CD4-positive, alpha-beta T cell treated with Interleukin-4 for 1 hour (primary cell): ENCODE results near the gene ZNF584.
"Not testable (repeated sequence)": the region's sequence is repeated elsewhere in the genome, so short reads cannot be mapped to it uniquely, and the experiment has no call there.

Experiments
- DNase-seq, 2 donors: peaks; one replicate each; pipeline ENCODE4 v3.0.0-alpha.2; 2020 to 2022

ZNF584 gene

DNA sequence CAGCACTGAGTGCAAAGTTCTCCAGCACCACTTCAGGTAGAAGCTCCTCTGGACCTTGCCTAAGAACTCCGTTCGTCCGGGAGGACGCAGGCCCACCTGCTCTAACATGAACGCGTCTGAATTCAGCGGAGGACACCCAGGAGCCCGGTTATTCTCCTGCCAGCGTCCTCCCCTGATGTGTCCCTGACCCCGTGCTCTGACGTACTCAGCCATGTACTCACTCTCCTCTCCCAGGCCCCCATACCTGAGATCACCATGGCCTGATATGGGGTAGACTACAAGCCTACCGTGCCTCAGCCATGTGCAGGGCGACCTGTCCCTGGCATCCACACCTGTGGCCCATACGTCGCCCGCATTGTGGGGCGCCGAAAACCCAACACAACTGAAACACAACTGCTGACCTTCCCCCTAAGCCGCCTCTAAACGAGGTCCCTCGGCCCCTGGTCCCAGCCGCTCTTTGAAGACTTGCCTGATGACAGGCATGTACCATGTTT, 744 bp upstream of the ZNF584 start:
- DNase-seq, result no peak

DNA sequence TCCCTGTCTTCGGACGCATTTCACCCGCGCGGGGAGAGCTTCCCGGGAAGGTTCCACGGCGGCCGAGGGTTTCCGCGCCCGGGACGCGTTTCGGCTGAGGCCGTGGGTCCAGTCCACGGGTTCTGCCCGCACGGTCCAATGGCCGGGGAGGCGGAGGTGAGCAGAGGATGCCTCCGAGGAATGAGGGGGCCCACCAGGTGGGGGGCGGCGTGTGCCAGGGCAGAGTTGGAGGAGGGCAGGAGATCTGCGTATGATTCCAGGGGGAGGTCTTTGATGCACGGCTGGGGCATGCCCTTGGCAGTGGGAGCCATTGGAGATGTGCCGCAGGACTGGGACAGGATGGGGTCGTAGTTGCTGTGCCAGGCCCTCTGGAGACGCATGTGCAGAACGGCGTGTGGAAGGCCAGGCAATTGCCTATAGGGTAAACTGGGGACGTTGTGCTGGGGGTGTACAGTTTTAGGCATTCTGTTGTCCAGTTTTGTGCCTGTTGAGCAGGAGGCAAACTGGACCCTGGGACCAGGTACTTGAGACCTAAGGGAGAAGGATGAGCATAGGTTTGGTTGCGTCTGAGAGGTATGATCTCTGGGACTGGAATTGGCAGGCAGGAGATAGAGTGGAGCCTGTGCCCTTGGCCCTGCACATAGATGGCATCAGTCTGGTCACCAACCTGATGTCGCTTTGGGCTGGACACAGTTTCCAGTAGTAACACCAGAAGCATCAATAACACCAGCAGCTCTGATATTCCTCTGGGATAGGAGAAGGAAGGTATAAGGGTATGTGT, 751 bp downstream of the ZNF584 start:
- no peak for DNase-seq

DNA sequence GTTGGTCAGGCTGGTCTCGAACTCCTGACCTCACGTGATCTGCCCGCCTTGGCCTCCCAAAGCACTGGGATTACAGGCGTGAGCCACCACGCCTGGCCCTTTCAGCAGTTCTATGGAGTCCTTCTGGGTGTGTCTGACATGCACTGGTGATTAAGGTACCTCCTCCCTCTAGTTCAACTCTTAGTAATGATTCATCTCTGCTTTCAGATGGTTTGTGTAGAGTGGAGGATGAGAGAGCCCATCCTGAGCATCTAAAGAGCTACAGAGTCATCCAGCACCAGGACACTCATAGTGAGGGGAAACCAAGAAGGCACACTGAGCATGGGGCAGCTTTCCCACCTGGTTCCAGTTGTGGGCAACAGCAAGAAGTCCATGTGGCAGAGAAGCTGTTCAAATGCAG, 8.2 kb downstream of the ZNF584 start:
- no peak for DNase-seq

DNA sequence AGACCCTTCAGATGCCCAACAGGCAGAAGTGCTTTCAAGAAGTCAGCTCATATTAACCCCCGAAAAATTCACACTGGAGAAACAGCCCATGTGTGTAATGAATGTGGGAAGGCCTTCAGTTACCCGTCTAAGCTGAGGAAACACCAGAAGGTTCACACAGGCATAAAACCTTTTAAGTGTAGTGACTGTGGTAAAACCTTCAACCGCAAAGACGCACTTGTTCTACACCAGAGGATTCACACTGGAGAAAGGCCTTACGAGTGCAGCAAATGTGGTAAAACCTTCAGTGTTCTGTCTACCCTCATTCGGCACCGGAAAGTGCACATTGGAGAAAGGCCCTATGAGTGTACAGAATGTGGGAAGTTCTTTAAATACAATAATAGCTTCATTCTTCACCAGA, 8.6 kb downstream of the ZNF584 start:
- no peak for DNase-seq

DNA sequence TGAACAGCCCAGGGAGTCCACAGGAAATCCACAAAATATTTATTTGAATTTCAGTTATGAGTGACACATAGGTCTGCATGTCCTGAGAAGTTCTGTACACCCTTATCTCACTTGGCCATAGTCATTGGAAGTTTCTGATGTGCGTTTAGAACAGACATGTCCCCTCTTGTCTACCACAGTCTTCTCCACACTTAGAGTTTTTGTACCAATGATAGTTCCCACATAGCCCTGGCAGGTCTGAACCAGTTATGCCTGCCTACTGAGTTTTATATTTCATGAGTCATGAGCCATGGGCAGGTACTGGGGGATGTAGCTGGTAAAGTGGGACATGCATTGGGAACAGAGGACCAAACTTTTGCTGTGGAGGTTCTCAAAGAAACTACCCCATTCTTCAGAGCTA, 20.2 kb downstream of the ZNF584 start:
- DNase-seq, result no peak

DNA sequence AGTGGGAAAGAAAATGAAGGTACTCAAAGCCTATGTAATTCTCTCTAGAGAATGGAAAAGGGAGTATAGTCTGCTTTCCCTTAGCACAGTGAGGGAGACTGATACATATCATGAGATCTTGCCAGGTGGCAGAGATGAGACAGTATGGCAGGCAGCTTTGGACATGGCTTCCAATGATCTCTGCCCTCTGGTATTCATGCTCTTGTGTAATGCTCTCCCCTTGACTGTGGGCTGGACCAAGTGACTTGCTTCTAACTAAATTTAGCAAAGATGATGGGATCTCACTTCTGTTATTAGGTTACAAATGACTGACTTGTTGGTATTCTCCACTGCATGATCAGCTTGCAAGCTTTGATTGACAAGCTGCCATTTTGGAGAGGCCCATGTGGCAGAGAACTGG, 21.3 kb downstream of the ZNF584 start:
- DNase-seq, result no peak

DNA sequence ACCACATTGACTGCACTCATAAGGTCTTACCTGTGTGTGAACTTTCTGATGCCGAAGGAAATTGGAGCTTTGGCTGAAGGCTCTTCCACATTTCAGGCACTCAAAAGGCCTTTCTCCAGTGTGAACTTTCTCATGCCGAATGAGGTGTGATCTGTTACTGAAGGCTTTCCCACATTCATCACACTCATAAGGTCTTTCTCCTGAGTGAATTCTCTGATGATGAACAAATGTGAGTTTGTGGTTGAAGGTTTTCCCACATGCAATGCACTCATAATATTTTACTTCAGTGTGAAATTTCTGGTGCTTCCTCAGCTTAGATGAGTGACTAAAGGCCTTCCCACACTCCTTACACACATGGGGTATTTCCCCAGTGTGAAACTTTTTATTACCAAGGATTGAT, 25.8 kb downstream of the ZNF584 start:
- DNase-seq, result no peak

DNA sequence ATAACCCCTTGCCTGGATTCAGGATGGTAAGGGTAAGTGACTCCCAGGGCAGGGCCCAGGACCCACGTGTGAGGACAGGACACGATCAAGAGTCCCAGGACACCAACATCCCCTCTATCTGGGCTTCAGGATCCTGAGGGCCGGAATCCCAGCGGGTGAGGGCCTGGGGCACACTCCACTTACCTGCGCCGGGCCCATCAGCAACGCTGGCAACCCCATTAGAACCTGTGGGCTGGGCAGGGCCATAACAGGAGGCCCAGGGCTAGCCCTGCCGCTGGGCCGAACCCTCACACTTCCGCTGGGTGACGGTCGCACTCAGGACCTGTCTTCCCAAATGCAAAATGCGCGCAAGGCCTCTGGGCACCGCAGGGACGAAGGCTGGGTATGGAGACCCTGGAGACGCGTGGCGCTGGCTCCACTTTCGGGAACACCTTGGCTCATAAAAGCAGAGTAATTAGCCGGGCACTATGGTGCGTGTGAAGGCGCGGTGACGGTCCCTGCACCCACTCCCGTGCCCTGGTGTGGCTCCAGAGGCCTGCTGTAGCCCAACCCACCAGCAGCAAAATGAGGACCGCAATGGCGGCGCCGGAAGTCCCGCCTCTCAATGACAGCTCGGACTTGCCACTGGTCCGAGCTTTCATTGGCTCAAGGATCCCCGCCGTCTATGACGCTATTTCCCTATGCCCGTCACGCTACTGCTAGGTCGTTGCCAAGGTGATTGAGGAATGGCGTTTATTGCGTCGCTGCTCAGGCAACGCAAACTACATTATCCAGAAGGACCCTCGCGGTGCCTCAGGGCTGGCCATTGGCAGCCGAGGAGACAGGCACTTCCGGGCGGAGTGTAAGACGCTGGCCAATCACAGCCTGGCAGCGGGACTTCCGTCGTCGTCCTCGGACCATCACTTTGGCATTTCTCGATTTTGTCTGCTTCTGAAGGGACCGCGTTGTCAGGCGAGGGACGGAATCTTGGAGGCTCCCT, 31.4 kb downstream of the ZNF584 start, which contains the start of gene ZNF132:
Gene ZNF132, minus strand, starts transcription at position 578 of the 979 bp plus-strand sequence. Its CDS starts 332 bp downstream, at position 246.
- peak; percentile 99 for DNase-seq

DNA sequence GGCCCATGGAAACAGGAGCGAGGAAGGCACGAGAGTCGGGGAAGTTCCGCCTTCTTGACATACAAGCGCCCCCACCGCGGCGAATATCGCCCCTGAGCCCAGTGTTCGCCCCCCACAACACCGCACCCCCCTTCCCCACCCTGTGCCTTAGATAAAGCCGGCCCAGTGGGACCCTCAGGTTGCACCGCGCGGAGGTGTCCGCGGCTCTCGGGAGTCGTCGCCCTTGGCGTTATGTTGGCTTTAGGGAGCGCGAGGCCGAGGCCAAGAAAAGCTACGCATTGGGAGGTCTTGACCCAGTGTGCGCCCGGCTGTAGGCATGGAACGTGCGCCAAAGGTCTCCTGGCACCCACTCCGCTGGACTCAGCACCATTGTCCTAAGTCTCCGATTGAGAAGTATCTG, 32.1 kb downstream of the ZNF584 start:
- no peak for DNase-seq

DNA sequence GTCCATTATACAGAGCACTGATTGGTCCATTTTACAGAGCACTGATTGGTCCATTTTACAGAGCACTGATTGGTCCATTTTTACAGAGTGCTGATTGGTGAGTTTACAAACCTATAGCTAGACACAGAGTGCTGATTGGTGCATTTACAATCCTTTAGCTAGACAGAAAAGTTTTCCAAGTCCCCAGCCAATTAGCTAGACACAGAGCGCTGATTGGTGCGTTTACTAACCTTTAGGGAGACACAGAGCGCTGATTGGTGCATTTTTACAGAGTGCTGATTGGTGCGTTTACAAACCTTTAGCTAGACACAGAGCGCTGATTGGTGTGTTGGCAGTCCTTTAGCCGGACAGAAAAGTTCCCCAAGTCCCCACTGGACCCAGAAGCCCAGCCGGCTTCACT, 34.5 kb downstream of the ZNF584 start:
- not testable (repeated sequence) for DNase-seq

DNA sequence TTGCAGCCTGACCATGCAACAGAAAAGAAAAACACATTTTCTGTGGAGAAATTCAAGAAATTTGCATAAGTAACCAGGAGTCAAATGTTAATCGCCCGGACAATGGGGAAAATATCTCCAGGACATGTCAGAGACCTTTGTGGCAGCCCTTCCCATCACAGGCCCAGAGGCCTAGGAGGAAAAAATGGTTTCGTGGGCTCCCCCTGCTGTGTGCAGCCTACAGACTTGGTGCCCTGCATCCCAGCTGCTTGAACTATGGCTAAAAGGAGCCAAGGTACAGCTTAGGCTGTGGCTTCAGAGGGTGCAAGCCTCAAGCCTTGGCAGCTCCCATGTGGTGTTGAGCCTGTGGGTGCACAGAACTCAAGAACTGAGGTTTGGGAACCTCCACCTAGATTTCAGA, 40.4 kb downstream of the ZNF584 start:
- not testable (repeated sequence) for DNase-seq

DNA sequence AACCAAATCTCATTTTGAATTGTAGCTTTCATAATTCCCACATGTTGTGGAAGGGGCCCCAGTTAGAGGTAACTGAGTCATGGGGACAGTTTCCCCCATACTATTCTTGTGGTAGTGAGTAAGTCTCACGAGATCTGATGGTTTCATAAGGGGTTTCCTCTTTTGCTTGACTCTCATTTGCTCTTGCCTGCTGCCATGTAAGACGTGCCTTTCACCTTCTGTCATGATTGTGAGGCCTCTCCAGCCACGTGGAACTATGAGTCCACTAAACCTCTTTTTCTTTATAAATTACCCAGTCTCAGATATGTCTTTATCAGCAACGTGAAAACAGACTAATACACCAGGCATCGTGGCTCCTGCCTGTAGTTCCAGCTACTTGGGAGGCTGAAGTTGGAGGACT, 41.5 kb downstream of the ZNF584 start:
- DNase-seq, result not testable (repeated sequence)

DNA sequence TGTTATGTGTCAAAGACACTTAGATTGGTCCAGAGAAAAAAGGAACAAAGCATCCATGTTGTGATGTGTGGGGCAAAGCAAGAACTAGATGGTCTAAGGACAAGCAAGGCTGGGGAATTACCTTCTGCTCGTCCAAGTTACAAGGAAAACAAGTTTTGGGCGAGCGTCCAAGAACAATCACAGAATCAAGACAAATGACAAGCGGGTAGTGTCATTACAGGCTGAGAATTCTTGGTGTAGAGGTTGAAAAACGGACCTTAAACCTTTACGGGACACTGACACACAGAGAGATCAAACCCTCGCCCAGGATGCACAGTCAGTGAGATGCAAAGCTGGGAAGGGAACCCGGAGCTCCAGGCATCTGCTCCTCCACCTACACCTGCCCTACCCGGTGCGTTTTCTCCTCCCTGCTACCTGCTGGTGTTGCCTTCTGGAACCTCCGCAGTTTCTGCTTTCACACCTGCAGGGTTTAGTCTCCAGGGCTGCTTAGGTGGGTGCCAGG, 42.5 kb downstream of the ZNF584 start:
- DNase-seq, result no peak

DNA sequence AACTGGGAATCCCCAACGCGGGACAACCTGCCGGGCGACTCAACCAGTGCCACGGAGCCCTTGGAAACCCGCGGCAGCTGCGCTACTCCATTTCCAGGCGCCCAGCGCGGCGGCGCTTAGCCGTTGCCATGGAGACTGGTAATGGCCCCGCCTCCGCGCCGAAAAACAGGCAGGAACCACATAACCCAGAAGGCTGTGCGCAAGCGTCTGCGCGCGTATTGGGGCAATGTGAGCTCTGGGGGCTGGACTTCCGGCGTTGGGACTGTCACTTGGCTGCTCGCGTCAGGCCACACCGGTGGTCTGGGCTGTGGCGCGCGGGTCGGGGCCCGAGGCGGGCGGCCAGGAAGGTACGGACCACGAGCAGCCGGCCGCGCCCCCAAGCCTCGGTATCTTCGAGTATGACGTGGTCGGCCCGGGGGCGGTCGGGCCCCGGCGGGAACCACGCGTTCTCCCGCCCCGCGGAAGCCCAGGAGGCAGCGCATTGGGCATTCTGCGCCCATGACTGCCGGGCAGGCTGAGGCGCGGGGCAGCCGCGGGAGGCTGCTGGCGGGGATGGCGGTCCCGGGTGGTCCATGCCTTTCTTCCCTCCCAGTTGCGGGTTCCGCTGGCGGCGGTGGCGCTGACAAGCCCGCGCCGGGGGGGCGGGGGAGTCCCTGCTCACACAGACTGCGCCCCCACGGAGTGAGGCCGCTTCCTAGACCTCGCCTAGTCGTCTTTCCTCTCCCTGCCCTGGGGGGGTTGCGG, 43.1 kb downstream of the ZNF584 start, which contains the start of gene ZNF324B:
Gene ZNF324B, plus strand, starts transcription at position 265 of the 744 bp plus-strand sequence. CDS start 2,080 bp downstream, outside the sequence.
- peak; percentile 97 for DNase-seq

DNA sequence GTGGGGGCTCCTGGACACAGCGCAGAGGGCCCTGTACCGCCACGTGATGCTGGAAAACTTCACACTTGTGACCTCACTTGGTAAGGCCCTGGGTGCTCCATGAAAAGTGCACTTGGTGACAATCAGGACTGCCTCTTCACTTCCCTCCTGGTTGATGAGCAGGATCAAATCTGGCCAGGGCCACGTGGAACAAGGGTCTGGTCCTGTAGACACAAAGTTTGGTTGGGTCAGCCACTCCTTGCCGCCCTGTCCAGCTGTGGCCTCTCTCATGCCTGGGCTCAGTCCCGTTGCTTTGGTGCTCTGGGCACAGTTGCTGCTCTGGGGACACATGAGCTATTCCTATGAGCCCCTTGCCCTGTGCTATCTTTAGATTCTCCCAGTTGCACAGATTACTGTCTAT, 45.3 kb downstream of the ZNF584 start:
- DNase-seq, result no peak

DNA sequence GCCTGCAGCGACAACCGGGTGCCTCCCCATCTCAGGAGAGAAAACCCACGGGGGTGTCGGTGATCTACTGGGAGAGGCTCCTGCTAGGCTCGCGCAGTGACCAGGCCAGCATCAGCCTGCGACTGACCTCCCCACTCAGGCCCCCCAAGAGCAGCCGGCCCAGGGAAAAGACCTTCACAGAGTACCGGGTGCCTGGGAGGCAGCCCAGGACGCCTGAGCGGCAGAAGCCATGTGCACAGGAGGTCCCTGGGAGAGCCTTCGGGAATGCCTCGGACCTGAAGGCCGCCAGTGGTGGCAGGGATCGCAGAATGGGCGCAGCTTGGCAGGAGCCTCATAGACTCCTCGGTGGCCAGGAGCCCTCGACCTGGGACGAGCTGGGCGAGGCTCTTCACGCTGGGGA, 46.9 kb downstream of the ZNF584 start:
- DNase-seq, result no peak

DNA sequence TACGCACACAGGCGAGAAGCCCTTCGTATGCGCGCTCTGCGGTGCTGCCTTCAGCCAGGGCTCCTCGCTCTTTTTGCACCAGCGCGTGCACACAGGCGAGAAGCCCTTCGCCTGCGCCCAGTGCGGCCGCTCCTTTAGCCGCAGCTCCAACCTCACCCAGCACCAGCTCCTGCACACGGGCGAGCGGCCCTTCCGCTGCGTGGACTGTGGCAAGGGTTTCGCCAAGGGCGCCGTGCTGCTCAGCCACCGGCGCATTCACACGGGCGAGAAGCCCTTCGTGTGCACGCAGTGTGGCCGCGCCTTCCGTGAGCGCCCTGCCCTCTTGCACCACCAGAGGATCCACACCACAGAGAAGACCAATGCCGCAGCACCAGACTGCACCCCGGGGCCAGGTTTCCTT, 47.7 kb downstream of the ZNF584 start:
- DNase-seq, result no peak

DNA sequence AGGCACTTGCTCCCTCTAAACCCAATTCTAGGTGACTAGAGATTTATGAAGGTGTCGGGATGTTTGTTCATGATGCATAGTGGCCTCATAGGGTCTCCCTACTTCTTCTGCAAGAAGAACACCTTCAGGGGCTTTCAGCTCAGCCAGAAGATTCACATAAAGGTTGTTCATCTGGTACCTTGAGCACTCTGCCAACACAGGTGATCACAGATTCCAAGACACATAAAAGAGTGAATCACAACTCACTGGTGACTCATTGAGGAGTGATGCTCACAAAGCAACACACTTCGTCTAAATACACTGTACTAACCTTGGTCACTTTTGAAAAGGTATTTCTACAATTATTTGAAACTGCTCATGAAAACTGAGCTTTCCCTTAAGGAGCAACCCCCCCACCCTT, 51.6 kb downstream of the ZNF584 start:
- no peak for DNase-seq

DNA sequence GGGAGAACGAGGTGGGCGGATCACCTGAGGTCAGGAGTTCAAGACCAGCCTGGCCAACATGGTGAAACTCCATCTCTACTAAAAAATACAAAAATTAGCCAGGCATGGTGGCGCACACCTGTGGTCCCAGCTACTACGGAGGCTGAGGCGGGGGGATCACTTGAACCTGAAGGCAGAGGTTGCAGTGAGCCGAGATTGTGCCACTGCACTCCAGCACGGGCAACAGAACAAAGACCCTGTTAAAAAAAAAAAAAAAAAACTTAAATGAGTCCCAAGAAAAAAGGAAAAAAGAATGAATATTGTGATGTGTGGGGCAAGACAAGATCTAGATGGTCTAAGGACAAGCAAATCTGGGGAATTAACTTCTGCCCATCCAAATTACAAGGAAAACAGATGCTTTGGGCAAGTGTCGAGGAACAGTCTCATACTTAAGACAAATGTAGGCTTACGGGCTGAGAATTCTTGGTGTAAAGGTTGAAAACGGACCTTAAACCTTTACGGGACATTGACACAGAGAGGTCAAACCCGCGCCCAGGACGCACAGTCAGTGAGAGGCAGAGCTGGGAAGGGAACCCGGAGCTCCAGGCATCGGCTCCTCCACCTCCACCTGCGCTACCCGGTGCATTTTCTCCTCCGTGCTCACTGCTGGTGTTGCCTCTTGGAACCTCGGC, 57.8 kb downstream of the ZNF584 start:
- no peak for DNase-seq

DNA sequence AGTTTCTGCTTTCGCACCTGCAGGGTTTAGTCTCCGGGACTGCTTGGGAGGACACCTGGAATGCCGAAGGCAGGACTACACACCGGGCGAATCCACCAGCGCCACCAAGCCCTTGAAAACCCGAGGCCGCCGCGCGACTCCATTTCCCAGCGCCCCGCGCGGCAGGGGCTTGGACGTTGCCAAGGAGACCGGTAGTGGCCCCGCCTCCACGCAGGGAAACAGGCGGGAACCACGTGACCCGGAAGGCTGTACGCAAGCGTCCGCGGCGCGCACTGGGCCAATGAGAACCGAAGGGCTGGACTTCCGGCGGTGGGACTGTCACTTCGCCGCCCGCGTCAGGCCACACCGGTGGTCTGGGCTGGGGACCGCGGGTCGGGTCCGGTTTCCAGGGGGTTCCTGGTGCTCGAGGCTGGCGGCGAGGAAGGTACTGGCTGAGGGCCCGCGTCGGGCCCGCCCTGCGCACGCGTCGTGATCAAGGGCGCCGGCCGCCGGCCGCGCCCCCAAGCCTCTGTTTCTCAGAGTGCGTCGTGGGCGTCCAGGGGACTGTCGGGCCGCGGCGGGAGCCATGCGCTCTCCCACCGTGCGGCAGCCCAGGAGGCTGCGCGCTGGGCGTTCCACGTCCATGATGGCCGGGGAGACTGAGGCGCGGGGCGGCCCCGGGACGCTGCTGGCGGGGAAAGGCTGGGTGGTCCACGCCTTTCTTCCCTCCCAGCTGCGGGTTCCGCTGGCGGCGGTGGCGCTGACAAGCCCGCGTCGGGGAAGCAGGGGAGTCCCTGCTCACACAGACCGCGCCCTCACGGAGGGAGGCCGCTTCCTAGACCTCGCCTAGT, 58.5 kb downstream of the ZNF584 start, which contains the start of gene ZNF324:
Gene ZNF324, plus strand, starts transcription at position 321 of the 830 bp plus-strand sequence. CDS start 2,106 bp downstream, outside the sequence.
- peak; percentile 96 for DNase-seq
